Keratinocyte (primary cell): ENCODE data around the gene TMEM19. TPM values are rescaled to one million over a fixed set of nuclear protein-coding genes. Genes with fewer than 3 reads are reported as not detected.

Experiments used
- DNase-seq: peaks from one replicate; pipeline ENCODE4 v3.0.0-alpha.2; 2011; ENCODE audit warnings: low read depth, missing footprints, low spot score
- FAIRE-seq: peaks from 2 replicates; lab custom pipeline; 2011; peaks lifted over from hg19 to GRCh38; lab: Jason Lieb, UNC
- H2AFZ ChIP-seq: 2 replicates; pipeline ENCODE4 v1.6.0; 2012; ENCODE audit warnings: low read length, control low read depth, inconsistent platforms; ENCODE audit not compliant: control insufficient read depth
- H3K27ac ChIP-seq: 2 replicates; pipeline ENCODE4 v1.5.1; 2011; ENCODE audit warnings: low read length; ENCODE audit not compliant: control insufficient read depth, insufficient read depth
- H3K27me3 ChIP-seq: 3 replicates; pipeline ENCODE4 v1.6.0; 2011; ENCODE audit warnings: low read length; ENCODE audit not compliant: control insufficient read depth, insufficient read depth; ENCODE audit errors: extremely low read depth
- H3K36me3 ChIP-seq, 2 experiments: 2 replicates in 1 of 2; 3 replicates in 1 of 2; pipeline ENCODE4 v1.5.1; 2011; ENCODE audit warnings: low read length in 2 of 2, mild to moderate bottlenecking in 1 of 2; ENCODE audit not compliant: control insufficient read depth in 2 of 2, insufficient read depth in 2 of 2; ENCODE audit errors: extremely low read depth in 1 of 2
- H3K4me1 ChIP-seq: 3 replicates; pipeline ENCODE4 v1.5.1; 2011; ENCODE audit warnings: low read length; ENCODE audit not compliant: control insufficient read depth, insufficient read depth; ENCODE audit errors: extremely low read depth
- H3K4me2 ChIP-seq: 3 replicates; pipeline ENCODE4 v1.6.0; 2011; ENCODE audit warnings: low read depth, low read length; ENCODE audit not compliant: control insufficient read depth, insufficient read depth; ENCODE audit errors: extremely low read depth
- H3K4me3 ChIP-seq, 3 experiments: fragments of 200-600 bp in 1 of 3; sonication (generic) in 1 of 3; 2 replicates in 2 of 3; 3 replicates in 1 of 3; pipeline ENCODE4 v1.5.1; 2011 to 2016; ENCODE audit warnings: low read length in 3 of 3, mild to moderate bottlenecking in 3 of 3, control low read depth in 2 of 3, inconsistent platforms in 1 of 3, low read depth in 1 of 3, mixed read lengths in 1 of 3, mixed run types in 1 of 3, moderate library complexity in 1 of 3; ENCODE audit not compliant: control insufficient read depth in 2 of 3, insufficient read depth in 2 of 3; ENCODE audit errors: extremely low read depth in 1 of 3
- H3K79me2 ChIP-seq: 2 replicates; pipeline ENCODE4 v1.6.0; 2012; ENCODE audit warnings: low read length; ENCODE audit not compliant: control insufficient read depth, insufficient read depth
- H3K9ac ChIP-seq: 3 replicates; pipeline ENCODE4 v1.6.0; 2011; ENCODE audit warnings: low read length; ENCODE audit not compliant: control insufficient read depth, insufficient read depth; ENCODE audit errors: extremely low read depth
- H3K9me1 ChIP-seq: 3 replicates; pipeline ENCODE4 v1.6.0; 2011; ENCODE audit warnings: low read length; ENCODE audit not compliant: control insufficient read depth, insufficient read depth; ENCODE audit errors: extremely low read depth
- H3K9me3 ChIP-seq: 2 replicates; pipeline ENCODE4 v1.5.1; 2012; ENCODE audit warnings: low read depth, low read length; ENCODE audit not compliant: control insufficient read depth
- H4K20me1 ChIP-seq: 3 replicates; pipeline ENCODE4 v1.6.0; 2011; ENCODE audit warnings: low read length; ENCODE audit not compliant: control insufficient read depth, insufficient read depth; ENCODE audit errors: extremely low read depth
- EZH2 ChIP-seq: IDR thresholded peaks from one replicate; pipeline ENCODE4 v1.6.1; 2012; ENCODE audit warnings: inconsistent platforms, mild to moderate bottlenecking, low read length, moderate library complexity
- dilution Hi-C: fragments of 300-500 bp; cut with MboI; formaldehyde crosslinking; loops from one replicate; pipeline ENCODE4 v1.7.0; 2020; ENCODE audit warnings: low sequenced_read_pairs; ENCODE audit not compliant: extremely low pct_ligation_motif_present
- polyA plus RNA-seq, 5 experiments: library from polyadenylated mRNA; depleted of rRNA in 3 of 5; stranded (reverse) in 3 of 5; stranded (forward) in 1 of 5; unstranded in 1 of 5; fragments of >200 nt; gene quantifications; 1 replicate in 1 of 5; 2 replicates in 3 of 5; 3 replicates in 1 of 5; pipeline versions ENCODE4 v1.2.1 to v1.2.3, GENCODE V29; 2011 to 2012; ENCODE audit warnings: missing spikeins in 2 of 5, low read depth in 1 of 5, low replicate concordance in 1 of 5
- TF ChIP-seq, protein P1 (sequence below), 3 experiments: IDR thresholded peaks in 1 of 3; conservative IDR thresholded peaks in 1 of 3; optimal IDR thresholded peaks in 1 of 3; 2 replicates in 2 of 3; 3 replicates in 1 of 3; pipeline versions ENCODE3 to v1.5.1; 2011; ENCODE audit warnings: low read length in 3 of 3, mild to moderate bottlenecking in 3 of 3, moderate library complexity in 2 of 3, control low read depth in 1 of 3, inconsistent platforms in 1 of 3; ENCODE audit not compliant: insufficient read depth in 2 of 3; ENCODE audit errors: extremely low read depth in 1 of 3

Gene TMEM19
- polyA plus RNA-seq, 1 donor (not counting 4 experiments of a cell fraction or from before 2014, with no cell fraction given), result 38.8 TPM

GRCh38 chr12:71704920-71705319, 19.0 kb downstream of the TMEM19 start:
- Histone ChIP-seq H3K4me3 (no peak overlapping the region), H3K4me2 (peak overlapping the region; percentile 12), H3K4me1 (peaks cover 28% of the 10 kb centered on the region), H3K79me2 (no peaks in the 10 kb centered on the region), H4K20me1 (no peaks in the 10 kb centered on the region), H3K27ac (no peak overlapping the region), H3K9me3 (no peaks in the 10 kb centered on the region), H2AFZ (no peak overlapping the region), H3K9ac (no peak overlapping the region), H3K27me3 (no peaks in the 10 kb centered on the region), H3K36me3 (peaks cover 0 to 2% of the 10 kb centered on the region in 2 experiments), H3K9me1 (no peaks in the 10 kb centered on the region)
- peak; percentile 26 for FAIRE-seq
- dilution Hi-C loops, result no loop called here
- DNase-seq, result no peak
- TF ChIP-seq, protein P1, sequence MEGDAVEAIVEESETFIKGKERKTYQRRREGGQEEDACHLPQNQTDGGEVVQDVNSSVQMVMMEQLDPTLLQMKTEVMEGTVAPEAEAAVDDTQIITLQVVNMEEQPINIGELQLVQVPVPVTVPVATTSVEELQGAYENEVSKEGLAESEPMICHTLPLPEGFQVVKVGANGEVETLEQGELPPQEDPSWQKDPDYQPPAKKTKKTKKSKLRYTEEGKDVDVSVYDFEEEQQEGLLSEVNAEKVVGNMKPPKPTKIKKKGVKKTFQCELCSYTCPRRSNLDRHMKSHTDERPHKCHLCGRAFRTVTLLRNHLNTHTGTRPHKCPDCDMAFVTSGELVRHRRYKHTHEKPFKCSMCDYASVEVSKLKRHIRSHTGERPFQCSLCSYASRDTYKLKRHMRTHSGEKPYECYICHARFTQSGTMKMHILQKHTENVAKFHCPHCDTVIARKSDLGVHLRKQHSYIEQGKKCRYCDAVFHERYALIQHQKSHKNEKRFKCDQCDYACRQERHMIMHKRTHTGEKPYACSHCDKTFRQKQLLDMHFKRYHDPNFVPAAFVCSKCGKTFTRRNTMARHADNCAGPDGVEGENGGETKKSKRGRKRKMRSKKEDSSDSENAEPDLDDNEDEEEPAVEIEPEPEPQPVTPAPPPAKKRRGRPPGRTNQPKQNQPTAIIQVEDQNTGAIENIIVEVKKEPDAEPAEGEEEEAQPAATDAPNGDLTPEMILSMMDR (optimal IDR thresholded peaks at IDR 0.05 in 1 of 3, IDR thresholded peaks at IDR 0.05 in 1 of 3, conservative IDR thresholded peaks at IDR 0.05 in 1 of 3; ENCODE audit: extremely low read depth in 1 of 3, insufficient read depth in 2 of 3, low read length in 3 of 3), result no peak

DNA sequence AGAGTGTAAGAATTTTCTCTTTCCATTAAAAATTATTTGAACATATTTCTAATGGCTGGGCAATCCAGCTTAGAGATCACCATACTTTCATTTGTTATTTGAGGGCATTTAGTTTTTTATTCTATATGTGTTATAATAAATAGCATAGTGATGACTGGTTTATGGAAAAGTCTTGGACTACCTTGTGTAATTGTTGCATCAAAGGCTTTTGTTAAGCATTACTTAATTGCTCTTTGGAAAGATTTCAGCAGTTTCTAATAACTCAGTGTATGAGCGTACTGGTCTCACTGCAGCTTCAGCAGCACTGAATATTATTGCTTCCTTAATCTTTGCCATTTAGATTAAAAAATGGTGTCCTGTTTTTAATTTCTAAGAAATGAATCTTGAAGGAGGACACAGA, 22.8 kb downstream of the TMEM19 start:
- no peaks in the 10 kb centered on the region for H3K9me1 ChIP-seq
- no peaks in the 10 kb centered on the region for H3K27me3 ChIP-seq
- no peaks in the 10 kb centered on the region for H3K36me3 ChIP-seq
- no peak overlapping the region for H3K4me2 ChIP-seq
- H2AFZ ChIP-seq, result no peak overlapping the region
- H3K9me3 ChIP-seq, result no peaks in the 10 kb centered on the region
- DNase-seq, result no peak
- H3K27ac ChIP-seq, result peak overlapping the region; percentile 36
- H4K20me1 ChIP-seq, result no peaks in the 10 kb centered on the region
- FAIRE-seq, result no peak
- H3K4me3 ChIP-seq, result no peak overlapping the region
- TF ChIP-seq, protein P1 (optimal IDR thresholded peaks at IDR 0.05 in 1 of 3, IDR thresholded peaks at IDR 0.05 in 1 of 3, conservative IDR thresholded peaks at IDR 0.05 in 1 of 3; ENCODE audit: extremely low read depth in 1 of 3, insufficient read depth in 2 of 3, low read length in 3 of 3), result no peak
- TF ChIP-seq EZH2, result no peak
- peaks cover 36% of the 10 kb centered on the region for H3K4me1 ChIP-seq
- H3K79me2 ChIP-seq, result no peaks in the 10 kb centered on the region
- dilution Hi-C loops, result no loop called here
- no peak overlapping the region for H3K9ac ChIP-seq
